Activated T-helper 2 cell treated with anti-CD3 and anti-CD28 coated beads, Interferon-gamma antibody, Interleukin-2, Interleukin-4, amounts not matched to agents 10 μg/mL and 5 μg/mL and 100 μg/mL, durations not matched to agents 14 hours and 24 hours and 36 hours (primary cell): ENCODE data around the gene PRR5. TPM values are rescaled to one million over a fixed set of nuclear protein-coding genes. Genes with fewer than 3 reads are reported as not detected.
A peak's percentile ranks its signal among the peaks of the same experiment; 100 is the strongest.
"Not testable (repeated sequence)": the region's sequence is repeated elsewhere in the genome, so short reads cannot be mapped to it uniquely, and the experiment has no call there.

Experiments used
- DNase-seq: peaks from one replicate; pipeline ENCODE4 v3.0.0; 2021; ENCODE audit warnings: low spot score
- H3K27ac Mint-ChIP-seq: one replicate; pipeline ENCODE4 v1.8.0; 2021; ENCODE audit warnings: mixed read lengths
- H3K27me3 Mint-ChIP-seq: one replicate; pipeline ENCODE4 v1.8.0; 2021; ENCODE audit warnings: low read depth, mixed read lengths
- H3K36me3 Mint-ChIP-seq: one replicate; pipeline ENCODE4 v1.8.0; 2021; ENCODE audit warnings: low read depth, mixed read lengths
- H3K4me1 Mint-ChIP-seq: one replicate; pipeline ENCODE4 v1.8.0; 2021; ENCODE audit warnings: low read depth, mixed read lengths
- H3K4me3 Mint-ChIP-seq: one replicate; pipeline ENCODE4 v1.8.0; 2021; ENCODE audit warnings: low read depth, mild to moderate bottlenecking, moderate library complexity, mixed read lengths
- H3K9me3 Mint-ChIP-seq: one replicate; pipeline ENCODE4 v1.8.0; 2021; ENCODE audit warnings: mixed read lengths
- intact Hi-C: fragments of 100-400 bp; cut with micrococcal nuclease; formaldehyde crosslinking; loops from one replicate; pipeline ENCODE4 v1.15.1; 2023
- total RNA-seq: library from RNA; stranded (reverse); gene quantifications from 2 replicates; pipeline ENCODE4 v1.2.3, GENCODE V29; 2022

Gene PRR5
- total RNA-seq, 1 donor from 2014 or later = 19.8 TPM

DNA sequence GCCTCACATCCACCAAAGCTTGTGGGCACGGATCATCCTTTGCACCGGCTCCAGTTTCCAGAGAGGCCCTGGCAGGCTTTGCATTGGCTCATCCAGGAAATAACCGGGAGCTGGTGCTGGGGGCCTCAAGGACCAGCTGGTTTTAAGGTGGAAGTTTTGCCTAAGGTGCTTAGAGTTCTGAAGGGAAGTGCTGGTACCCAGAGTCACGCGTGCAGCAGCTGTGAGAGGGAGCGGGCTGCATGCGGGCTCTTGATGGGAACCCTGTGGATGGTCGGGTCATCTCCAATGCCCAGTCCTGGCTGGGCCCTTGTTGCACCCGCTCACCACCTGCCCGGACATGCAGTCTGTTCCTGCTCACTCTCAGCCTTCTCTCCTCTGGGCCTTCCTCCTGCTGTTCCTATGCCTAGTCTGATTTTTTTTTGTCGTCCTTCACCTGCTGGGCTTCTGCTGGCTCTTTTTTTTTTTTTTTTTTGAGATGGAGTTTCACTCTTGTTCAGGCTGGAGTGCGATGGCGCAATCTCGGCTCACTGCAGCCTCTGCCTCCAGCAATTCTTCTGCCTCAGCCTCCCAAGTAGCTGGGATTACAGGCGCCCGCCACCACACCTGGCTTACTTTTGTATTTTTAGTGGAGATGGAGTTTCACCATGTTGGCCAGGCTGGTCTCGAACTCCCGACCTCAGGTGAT lies 24.0 kb upstream of the PRR5 start:
- Mint-ChIP-seq H3K27me3 (no peaks in the 10 kb centered on the region), H3K9me3 (no peaks in the 10 kb centered on the region), H3K4me3 (no peak overlapping the region), H3K27ac (no peak overlapping the region), H3K36me3 (no peaks in the 10 kb centered on the region), H3K4me1 (peaks cover 34% of the 10 kb centered on the region)
- intact Hi-C loops = no loop called here
- no peak for DNase-seq

DNA sequence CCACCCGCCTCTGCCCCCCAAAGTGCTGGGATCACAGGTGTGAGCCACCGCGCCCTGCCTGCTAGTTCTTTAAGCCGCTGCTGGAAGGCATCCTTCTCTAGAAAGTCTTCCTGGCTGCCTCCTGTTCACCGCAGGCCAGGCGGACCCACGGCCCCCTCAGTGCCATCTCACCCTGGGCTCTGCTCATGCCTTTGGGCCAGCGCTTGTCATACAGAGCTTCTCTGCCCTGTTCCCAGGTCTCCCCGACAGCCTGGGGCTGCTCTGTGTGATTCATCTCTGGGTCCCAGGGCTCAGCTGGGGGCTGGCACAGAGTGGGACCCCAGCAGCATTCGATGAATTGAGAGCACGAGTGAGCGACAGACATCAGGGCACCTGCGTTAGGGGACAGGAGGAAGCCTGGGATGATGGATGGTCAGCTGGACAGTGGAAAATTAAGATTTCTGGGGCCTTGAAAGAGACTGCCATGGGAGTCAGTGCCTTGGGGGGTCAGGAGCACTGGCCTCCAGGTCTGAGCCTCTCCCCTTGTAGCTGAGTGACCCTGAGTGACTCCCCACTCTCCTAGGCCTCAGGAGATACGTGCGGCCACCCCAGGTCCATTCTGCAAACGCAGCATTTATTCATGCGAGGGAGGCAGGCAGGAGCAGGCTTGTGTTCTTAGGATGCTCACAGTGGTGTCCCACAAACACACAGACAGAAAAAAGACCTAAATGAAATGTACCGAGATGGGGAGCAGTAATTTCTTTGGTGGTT lies 23.3 kb upstream of the PRR5 start:
- Mint-ChIP-seq H3K4me1 (peaks cover 36% of the 10 kb centered on the region), H3K9me3 (no peaks in the 10 kb centered on the region), H3K27ac (no peak overlapping the region), H3K27me3 (no peaks in the 10 kb centered on the region), H3K4me3 (no peak overlapping the region), H3K36me3 (no peaks in the 10 kb centered on the region)
- DNase-seq = no peak
- intact Hi-C loops = no loop called here

DNA sequence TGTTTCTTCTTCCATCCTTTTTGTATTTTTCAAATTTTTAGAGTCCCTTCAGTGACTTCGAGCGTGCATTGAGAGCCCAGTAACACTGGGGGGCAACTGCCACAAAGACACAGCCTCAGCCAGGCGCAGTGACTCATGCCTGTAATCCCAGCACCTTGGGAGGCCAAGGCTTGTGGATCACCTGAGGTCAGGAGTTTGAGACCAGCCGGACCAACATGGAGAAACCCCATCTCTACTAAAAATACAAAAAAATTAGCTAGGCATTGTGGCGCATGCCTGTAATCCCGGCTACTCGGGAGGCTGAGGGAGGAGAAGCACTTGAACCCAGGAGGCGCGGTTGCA lies 22.7 kb upstream of the PRR5 start:
- H3K4me1 Mint-ChIP-seq = peaks cover 40% of the 10 kb centered on the region
- H3K4me3 Mint-ChIP-seq, H3K9me3 Mint-ChIP-seq, intact Hi-C loops, H3K27me3 Mint-ChIP-seq, DNase-seq, H3K36me3 Mint-ChIP-seq, H3K27ac Mint-ChIP-seq: not testable (repeated sequence)

DNA sequence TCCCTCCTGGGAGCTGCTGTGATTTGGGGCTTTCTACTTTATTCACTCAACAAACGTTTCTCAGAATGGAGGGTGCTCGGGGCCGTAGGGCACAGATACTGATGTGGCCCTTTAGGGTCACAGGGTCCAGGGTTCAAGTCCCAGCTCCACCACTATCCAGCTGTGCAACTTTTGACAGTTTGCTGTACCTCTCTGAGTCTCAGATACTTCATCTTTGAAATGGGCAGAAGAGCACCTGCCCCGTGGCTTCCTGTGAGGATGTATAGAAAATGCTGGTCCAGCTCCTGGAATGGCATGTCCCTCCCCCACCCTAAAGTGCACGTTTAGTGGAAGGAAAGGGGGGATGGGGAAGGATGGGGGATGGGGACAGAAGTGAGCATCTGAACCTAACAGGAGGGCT lies 21.9 kb upstream of the PRR5 start:
- Mint-ChIP-seq H3K27me3 (no peaks in the 10 kb centered on the region), H3K36me3 (no peaks in the 10 kb centered on the region), H3K4me3 (no peak overlapping the region), H3K9me3 (no peaks in the 10 kb centered on the region), H3K27ac (no peak overlapping the region), H3K4me1 (peaks cover 48% of the 10 kb centered on the region)
- intact Hi-C loops = no loop called here
- no peak for DNase-seq

DNA sequence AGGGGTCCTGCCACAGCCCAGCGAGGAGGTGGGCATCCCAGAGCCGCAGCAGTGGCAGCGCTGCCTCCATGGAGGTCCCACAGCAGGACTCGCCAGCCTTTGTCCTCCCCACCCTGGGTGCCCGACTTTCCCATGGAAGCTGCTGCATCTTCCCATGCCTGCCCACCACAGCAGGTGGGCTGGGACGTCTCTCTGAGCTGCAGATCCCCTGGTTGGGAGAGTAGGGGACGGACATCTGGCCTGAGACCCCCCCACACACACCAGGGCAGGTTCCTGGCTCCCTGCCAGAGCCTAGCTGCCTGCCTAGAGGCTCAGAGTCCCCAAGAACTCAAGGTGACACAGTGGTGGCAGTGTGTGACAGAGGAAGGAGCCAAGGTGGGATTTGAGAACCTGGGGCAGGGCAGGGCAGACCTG lies 21.5 kb upstream of the PRR5 start:
- H3K9me3 Mint-ChIP-seq = no peaks in the 10 kb centered on the region
- H3K4me1 Mint-ChIP-seq = peaks cover 53% of the 10 kb centered on the region
- no peak for DNase-seq
- intact Hi-C loops = no loop called here
- no peaks in the 10 kb centered on the region for H3K36me3 Mint-ChIP-seq
- H3K27me3 Mint-ChIP-seq = no peaks in the 10 kb centered on the region
- no peak overlapping the region for H3K27ac Mint-ChIP-seq
- no peak overlapping the region for H3K4me3 Mint-ChIP-seq

DNA sequence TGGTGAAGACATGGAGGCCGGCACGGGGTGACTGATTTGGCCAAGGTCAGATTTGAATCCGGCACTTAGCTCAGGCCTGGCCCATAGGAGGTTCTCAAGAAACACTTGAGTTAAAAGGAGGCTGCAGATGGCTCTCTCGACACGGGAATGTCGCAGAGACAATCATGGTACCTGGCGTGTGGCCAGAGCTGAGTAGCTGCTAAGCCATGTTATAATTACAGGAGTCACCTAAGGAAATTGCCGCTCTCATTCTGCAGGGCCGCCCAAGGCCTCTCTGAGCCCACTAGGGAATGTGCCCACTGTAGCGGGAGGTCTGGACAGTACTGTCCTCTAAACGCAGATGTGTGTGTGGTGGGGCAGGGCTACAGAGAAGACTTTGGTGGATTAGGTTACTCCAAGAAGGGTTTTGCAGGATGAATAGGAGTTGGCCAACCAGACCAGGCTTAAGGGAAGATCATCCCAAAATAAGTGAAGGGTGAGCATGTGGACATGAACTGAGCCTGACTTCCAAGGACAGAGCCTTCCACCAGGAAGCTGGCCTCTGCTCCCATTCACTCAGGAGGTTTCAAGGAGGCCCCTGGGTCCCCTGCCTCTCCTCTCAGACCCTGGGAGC lies 19.3 kb upstream of the PRR5 start:
- no peak for DNase-seq
- Mint-ChIP-seq H3K9me3 (no peaks in the 10 kb centered on the region), H3K27me3 (no peaks in the 10 kb centered on the region), H3K4me1 (peaks cover 54% of the 10 kb centered on the region), H3K36me3 (peaks cover 3% of the 10 kb centered on the region), H3K27ac (peak overlapping the region; percentile 80), H3K4me3 (no peak overlapping the region)
- intact Hi-C loops = loop anchor here (1.0 kb wide), 1 partner anchor 13 kb away; no protein-coding TSS in a partner anchor

DNA sequence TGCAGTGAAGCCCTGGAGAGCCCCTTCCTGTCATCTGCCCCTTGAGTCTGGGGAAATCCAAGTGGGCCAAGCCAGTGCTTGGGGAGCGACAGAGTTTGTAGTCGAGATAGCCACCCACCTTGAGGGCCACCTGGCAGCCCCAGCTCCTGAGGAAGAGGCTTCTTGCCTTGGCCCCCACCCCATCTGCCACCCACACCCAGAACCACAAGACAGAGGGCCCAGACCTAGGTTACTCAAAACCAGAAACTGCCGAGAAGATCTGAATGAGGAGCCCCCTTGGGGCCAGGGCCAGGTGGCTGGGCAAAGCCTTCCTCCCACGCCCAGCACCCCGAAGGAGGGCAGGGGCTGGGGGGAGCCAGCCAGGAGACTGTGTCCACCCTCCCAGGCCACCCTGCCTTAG lies 18.8 kb upstream of the PRR5 start:
- Mint-ChIP-seq H3K9me3 (no peaks in the 10 kb centered on the region), H3K36me3 (peaks cover 3% of the 10 kb centered on the region), H3K27me3 (no peaks in the 10 kb centered on the region), H3K4me3 (peak overlapping the region; percentile 39), H3K4me1 (peaks cover 54% of the 10 kb centered on the region), H3K27ac (peak overlapping the region; percentile 80)
- intact Hi-C loops = loop anchor here (1.0 kb wide), 1 partner anchor 14 kb away; no protein-coding TSS in a partner anchor
- DNase-seq = peak; percentile 54

DNA sequence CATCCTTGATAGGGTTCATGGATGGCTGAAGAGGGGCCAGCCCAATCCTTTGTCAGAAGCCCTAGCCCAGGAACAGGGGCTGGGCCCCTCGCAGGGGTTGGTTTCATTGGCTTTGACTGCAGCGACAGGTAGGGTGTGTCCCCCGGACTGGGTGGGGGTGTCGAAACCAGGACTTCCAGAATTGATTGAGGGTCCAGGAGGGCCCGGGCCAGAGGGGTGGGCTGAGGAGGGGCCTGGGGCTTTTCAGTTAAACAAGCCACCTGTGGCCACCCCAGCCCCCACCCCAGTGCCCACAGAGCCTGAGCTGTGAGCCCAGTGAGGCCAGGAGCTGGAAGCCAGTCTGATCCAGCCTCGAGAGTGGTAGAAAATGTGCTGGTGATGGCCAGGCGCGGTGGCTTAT lies 18.1 kb upstream of the PRR5 start:
- H3K27me3 Mint-ChIP-seq = no peaks in the 10 kb centered on the region
- no peak for DNase-seq
- peaks cover 3% of the 10 kb centered on the region for H3K36me3 Mint-ChIP-seq
- H3K27ac Mint-ChIP-seq = peak overlapping the region; percentile 91
- H3K4me3 Mint-ChIP-seq = no peak overlapping the region
- intact Hi-C loops = loop anchor here (1.0 kb wide), 1 partner anchor 15 kb away; no protein-coding TSS in a partner anchor
- no peaks in the 10 kb centered on the region for H3K9me3 Mint-ChIP-seq
- peaks cover 53% of the 10 kb centered on the region for H3K4me1 Mint-ChIP-seq

DNA sequence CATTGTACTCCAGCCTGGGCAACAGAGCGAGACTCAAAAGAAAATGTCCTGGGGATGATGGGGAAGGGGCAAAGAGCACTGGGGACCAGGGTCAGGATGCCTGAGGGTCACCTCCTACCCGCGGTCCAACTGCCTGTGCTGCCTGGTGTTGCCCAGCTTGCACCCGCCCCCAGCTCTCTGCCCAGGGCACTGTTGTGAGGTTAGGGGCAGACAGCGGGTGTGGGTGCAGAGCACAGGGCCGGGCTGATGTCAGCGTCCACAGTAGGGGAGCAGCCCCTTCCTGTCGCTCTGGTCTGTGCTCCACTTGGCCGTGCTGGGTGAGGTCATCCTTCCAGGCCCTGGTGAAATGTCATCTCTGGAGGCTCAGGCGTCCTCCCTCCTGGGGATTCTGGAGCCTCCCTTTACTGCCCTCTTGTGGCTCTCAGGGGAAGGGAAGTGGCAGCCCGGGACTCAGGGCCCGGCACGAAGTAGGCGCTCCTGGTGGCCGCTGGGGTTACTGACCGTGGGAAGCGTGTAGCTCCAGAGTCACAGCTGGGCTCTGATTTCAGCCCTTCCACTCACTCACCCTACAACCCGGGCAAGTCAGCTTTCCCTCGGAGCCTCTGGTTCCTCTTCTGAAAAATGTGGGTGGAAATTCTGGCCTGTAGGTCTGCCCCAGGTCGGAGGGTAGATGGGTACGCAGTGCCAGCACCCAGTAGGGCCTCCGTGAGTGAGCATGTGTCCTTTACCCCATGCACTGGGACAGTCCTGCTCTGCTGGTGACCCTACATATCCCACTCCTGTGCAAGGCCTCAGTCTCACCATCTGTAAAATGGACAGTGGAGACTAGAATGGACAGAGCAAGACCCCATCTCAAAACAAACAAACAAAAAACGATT lies 17.3 kb upstream of the PRR5 start:
- no peaks in the 10 kb centered on the region for H3K9me3 Mint-ChIP-seq
- H3K4me3 Mint-ChIP-seq = peak overlapping the region; percentile 42
- DNase-seq = peak; percentile 83
- H3K4me1 Mint-ChIP-seq = peaks cover 49% of the 10 kb centered on the region
- peaks cover 3% of the 10 kb centered on the region for H3K36me3 Mint-ChIP-seq
- intact Hi-C loops = no loop called here
- H3K27me3 Mint-ChIP-seq = no peaks in the 10 kb centered on the region
- H3K27ac Mint-ChIP-seq = peak overlapping the region; percentile 91

DNA sequence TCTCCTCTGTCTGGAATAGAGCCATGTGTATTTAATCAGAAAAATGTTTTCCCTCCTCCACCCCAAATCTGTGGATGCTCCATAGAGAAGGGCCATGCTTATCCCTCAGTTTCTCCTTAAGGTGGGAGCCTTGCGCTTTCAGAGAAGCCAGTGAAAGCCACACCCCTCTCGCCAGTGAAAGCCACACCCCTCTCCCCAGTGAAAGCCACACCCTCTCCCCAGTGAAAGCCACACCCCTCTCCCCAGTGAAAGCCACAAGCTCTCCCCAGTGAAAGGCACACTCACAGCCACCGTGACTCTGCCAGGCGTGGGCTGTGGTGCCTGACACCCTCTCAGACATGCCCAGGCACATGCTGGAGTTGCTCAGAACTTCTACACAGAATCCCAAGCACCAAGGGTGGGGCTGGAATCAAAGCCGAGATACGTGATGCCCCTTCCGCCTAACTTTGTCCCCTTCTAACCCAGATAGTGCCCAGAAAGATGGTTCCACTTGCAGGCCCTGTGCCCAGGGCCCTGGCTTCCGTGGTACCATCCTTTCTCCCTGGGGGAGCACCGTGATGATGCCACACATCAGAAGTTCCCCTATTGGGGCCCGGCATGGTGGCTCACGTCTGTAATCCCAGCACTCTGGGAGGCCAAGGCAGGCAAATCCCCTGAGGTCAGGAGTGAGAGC lies 16.5 kb upstream of the PRR5 start:
- H3K36me3 Mint-ChIP-seq = peaks cover 3% of the 10 kb centered on the region
- no peaks in the 10 kb centered on the region for H3K27me3 Mint-ChIP-seq
- H3K27ac Mint-ChIP-seq = peak overlapping the region; percentile 80
- DNase-seq = peak; percentile 78
- H3K9me3 Mint-ChIP-seq = no peaks in the 10 kb centered on the region
- intact Hi-C loops = no loop called here
- H3K4me1 Mint-ChIP-seq = peaks cover 48% of the 10 kb centered on the region
- peak overlapping the region; percentile 32 for H3K4me3 Mint-ChIP-seq

DNA sequence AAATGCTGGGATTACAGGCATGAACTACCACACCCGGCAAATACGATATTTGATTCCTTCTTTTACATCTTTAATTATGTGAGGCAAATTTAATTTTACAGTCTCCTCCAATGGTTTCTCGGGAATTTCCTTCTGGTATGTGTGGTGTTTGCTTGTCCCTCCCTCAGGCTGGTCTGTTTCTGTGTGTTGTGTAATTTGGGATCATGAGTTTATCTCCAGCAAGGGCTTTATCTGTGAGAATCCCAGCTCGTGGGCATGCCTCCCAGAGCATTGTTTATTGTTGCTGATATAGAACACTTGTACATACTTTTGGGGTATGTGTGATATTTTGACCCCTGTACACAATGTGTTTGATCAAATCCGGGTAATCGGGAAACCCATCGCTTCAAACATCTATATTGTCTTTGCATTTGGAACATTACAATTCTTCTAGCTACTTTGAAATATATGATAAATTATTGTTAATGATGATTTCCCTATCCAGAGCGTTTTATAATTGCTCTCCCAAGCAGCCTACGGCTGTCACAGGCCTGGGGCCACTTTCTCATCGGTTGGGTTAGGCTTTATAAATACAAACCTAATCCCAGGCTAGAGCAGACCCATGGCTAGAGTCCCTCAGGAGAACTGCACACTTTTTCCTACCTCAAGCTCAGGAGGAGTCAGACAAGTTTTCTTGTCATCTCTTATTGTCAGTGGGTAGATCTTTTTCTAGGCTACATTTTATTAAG lies 15.0 kb upstream of the PRR5 start:
- no peaks in the 10 kb centered on the region for H3K9me3 Mint-ChIP-seq
- H3K4me1 Mint-ChIP-seq = peaks cover 37% of the 10 kb centered on the region
- intact Hi-C loops = no loop called here
- H3K27ac Mint-ChIP-seq = peak overlapping the region; percentile 65
- H3K4me3 Mint-ChIP-seq = no peak overlapping the region
- no peak for DNase-seq
- H3K36me3 Mint-ChIP-seq = peaks cover 3% of the 10 kb centered on the region
- H3K27me3 Mint-ChIP-seq = no peaks in the 10 kb centered on the region
